Tibial artery (tissue), 4 donors: ENCODE results near the gene HSP90B1.

Experiments used
- DNase-seq, 2 donors: peaks; one replicate each; pipeline ENCODE4 v3.0.0-alpha.2; 2019
- H3K27ac ChIP-seq, 2 donors: fragments of 200-600 bp; sonication (generic) in 1 of 2; 1 replicate in 1 of 2; 2 replicates in 1 of 2; pipeline ENCODE4 v1.5.1; 2018 to 2019; ENCODE audit warnings: mild to moderate bottlenecking in 1 of 2
- H3K27me3 ChIP-seq, 2 donors: fragments of 200-600 bp; sonication (generic) in 1 of 2; one replicate each; pipeline versions ENCODE4 v1.5.1 to v1.6.0; 2016 to 2019
- H3K36me3 ChIP-seq, 3 donors: fragments of 200-600 bp; sonication (generic) in 2 of 3; one replicate each; pipeline ENCODE4 v1.5.1; 2016 to 2019; ENCODE audit warnings: mild to moderate bottlenecking in 2 of 3
- H3K4me1 ChIP-seq, 4 donors: fragments of 200-600 bp; sonication (generic) in 2 of 4; 1 replicate in 3 of 4; 2 replicates in 1 of 4; pipeline ENCODE4 v1.5.1; 2016 to 2019
- H3K4me3 ChIP-seq, 2 donors: fragments of 200-600 bp; sonication (generic) in 1 of 2; 1 replicate in 1 of 2; 2 replicates in 1 of 2; pipeline ENCODE4 v1.5.1; 2018 to 2019; ENCODE audit warnings: mild to moderate bottlenecking in 2 of 2
- H3K9me3 ChIP-seq, 3 donors: fragments of 200-600 bp; sonication (generic) in 1 of 3; one replicate each; pipeline ENCODE4 v1.5.1; 2016 to 2019
- intact Hi-C: fragments of 100-400 bp; cut with DNase I; formaldehyde crosslinking; loops from one replicate; pipeline ENCODE4 v1.15.0; 2023; ENCODE audit warnings: low total_unique reads
- TF ChIP-seq, protein P1 (sequence below), 2 experiments: fragments of 200-600 bp in 1 of 2; fragments of 450-650 bp in 1 of 2; IDR thresholded peaks; one replicate each; pipeline ENCODE4 v1.5.1; 2017 to 2019; ENCODE audit warnings: antibody characterized with exemption in 2 of 2, mild to moderate bottlenecking in 1 of 2, moderate library complexity in 1 of 2

HSP90B1 gene

DNA sequence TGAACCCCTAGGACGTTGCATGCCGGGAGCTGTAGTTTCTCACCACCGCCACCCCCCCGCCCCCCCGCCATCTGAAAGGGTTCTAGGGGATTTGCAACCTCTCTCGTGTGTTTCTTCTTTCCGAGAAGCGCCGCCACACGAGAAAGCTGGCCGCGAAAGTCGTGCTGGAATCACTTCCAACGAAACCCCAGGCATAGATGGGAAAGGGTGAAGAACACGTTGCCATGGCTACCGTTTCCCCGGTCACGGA lies 501 bp upstream of the HSP90B1 start:
- TF ChIP-seq, protein P1, sequence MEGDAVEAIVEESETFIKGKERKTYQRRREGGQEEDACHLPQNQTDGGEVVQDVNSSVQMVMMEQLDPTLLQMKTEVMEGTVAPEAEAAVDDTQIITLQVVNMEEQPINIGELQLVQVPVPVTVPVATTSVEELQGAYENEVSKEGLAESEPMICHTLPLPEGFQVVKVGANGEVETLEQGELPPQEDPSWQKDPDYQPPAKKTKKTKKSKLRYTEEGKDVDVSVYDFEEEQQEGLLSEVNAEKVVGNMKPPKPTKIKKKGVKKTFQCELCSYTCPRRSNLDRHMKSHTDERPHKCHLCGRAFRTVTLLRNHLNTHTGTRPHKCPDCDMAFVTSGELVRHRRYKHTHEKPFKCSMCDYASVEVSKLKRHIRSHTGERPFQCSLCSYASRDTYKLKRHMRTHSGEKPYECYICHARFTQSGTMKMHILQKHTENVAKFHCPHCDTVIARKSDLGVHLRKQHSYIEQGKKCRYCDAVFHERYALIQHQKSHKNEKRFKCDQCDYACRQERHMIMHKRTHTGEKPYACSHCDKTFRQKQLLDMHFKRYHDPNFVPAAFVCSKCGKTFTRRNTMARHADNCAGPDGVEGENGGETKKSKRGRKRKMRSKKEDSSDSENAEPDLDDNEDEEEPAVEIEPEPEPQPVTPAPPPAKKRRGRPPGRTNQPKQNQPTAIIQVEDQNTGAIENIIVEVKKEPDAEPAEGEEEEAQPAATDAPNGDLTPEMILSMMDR (IDR thresholded peaks at IDR 0.05) = no peak
- no peaks in the 10 kb centered on the region for H3K27me3 ChIP-seq
- intact Hi-C loops = loop anchor here (10.0 kb wide), 1 partner anchor 55 kb away; no protein-coding TSS in a partner anchor
- no peak for DNase-seq
- H3K27ac ChIP-seq = peak overlapping the region; percentile 88 to 96
- H3K36me3 ChIP-seq = peaks cover 9 to 19% (median 17%) of the 10 kb centered on the region in 3 donors
- H3K4me3 ChIP-seq = peak overlapping the region; percentile 79 to 89
- H3K9me3 ChIP-seq = no peaks in the 10 kb centered on the region
- peaks cover 0 to 46% (median 28%) of the 10 kb centered on the region in 4 donors for H3K4me1 ChIP-seq

DNA sequence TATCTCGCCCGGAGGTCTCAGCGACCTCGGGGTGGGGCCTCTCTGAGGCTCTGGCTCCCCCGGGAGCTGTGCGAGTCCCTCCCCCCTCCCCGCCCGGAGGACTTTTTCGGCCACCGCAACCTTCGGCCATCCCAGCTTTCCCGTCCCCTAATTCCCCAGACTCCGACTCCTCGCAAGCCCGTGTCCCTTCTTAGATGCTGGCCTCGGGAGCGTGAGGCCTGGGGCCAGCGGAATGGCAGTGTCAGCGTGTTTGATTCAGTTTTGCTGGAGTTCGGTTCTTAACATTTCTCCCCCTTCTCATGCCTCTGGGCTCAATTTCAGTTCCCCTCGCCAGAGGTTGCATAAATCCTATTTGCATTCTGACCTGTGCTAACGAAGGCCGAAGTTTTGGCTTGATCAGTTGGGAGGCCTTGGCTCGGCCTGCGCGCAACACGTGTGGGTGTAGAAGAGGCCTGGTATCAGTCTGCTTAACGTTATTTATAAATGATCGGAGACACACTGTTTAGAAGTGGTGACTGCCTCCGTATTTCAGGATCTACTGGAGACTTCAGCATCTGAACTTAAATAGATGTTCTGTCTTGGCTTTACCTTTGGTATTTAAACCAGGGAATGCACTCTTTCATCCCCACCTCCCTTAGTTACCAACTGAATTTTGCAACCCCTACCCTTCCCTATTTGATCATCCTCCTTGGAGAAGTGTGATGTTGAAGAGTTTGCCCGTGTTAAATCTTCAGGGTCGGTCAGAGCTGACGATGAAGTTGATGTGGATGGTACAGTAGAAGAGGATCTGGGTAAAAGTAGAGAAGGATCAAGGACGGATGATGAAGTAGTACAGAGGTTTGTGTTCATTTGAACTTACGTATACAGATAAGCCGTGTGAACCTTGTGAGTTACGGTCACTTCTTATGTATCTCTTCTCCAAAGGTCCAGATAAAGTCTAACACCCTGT lies 851 bp downstream of the HSP90B1 start:
- Histone ChIP-seq H3K9me3 (no peaks in the 10 kb centered on the region), H3K27ac (peak overlapping the region; percentile 91 to 95), H3K4me3 (peak overlapping the region; percentile 79 to 89), H3K4me1 (peaks cover 0 to 60% (median 41%) of the 10 kb centered on the region in 4 donors), H3K36me3 (peaks cover 20 to 30% (median 24%) of the 10 kb centered on the region in 3 donors), H3K27me3 (no peaks in the 10 kb centered on the region)
- TF ChIP-seq, protein P1 (IDR thresholded peaks at IDR 0.05) = no peak
- peak; percentile 54 to 75 for DNase-seq
- intact Hi-C loops = loop anchor here (10.0 kb wide), 1 partner anchor 56 kb away; no protein-coding TSS in a partner anchor

DNA sequence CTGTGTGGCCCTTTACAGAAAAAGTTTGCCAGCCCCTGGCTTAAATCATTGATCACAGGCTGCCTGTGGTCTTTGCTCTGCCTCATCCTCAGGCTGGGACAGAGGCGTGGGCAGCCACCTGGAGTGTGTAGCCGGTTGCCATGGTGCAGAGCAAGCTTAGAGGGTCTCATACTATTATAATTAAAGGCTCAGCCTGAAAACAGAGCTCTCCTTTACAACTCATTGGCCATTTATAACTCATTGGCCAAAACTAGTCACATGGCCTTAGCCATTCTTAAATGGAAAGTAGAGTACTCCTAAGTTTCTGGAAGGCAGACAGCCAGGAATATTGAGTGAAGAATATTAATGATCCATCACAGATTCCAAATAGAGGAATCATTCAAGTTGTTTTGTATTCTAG lies 3.0 kb downstream of the HSP90B1 start:
- Histone ChIP-seq H3K36me3 (peaks cover 40 to 52% (median 41%) of the 10 kb centered on the region in 3 donors), H3K4me3 (peak overlapping the region in 1 of 2 donors; percentile 89), H3K4me1 (peaks cover 0 to 62% (median 46%) of the 10 kb centered on the region in 4 donors), H3K9me3 (no peaks in the 10 kb centered on the region), H3K27ac (peak overlapping the region in 1 of 2 donors; percentile 91), H3K27me3 (no peaks in the 10 kb centered on the region)
- TF ChIP-seq, protein P1 (IDR thresholded peaks at IDR 0.05) = no peak
- DNase-seq = no peak
- intact Hi-C loops = loop anchor here (10.0 kb wide), 1 partner anchor 58 kb away; no protein-coding TSS in a partner anchor

DNA sequence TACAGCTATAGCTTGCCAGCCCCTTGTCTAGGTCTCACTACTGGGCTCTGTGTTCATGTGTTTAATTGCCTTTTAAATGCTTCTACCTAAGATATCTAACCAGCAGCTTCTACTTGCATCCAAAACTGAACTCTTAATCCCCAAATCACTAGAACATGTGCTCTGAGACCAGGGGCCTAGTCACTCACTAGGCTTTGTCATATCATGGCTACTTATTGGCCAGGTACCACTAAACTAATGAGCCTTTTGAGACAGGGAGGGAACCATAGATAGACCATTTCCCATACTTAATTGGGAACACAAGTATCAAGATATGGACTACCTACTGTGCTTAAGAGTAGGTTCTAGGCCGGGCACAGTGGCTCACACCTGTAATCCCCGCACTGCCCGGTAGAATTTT lies 6.5 kb downstream of the HSP90B1 start:
- H3K27me3 ChIP-seq = no peaks in the 10 kb centered on the region
- DNase-seq = no peak
- intact Hi-C loops = loop anchor here (10.0 kb wide), 1 partner anchor 62 kb away; no protein-coding TSS in a partner anchor
- no peak overlapping the region for H3K27ac ChIP-seq
- no peaks in the 10 kb centered on the region for H3K9me3 ChIP-seq
- H3K4me3 ChIP-seq = no peak overlapping the region
- peaks cover 74 to 85% (median 75%) of the 10 kb centered on the region in 3 donors for H3K36me3 ChIP-seq
- H3K4me1 ChIP-seq = peaks cover 0 to 47% (median 41%) of the 10 kb centered on the region in 4 donors
- TF ChIP-seq, protein P1 (IDR thresholded peaks at IDR 0.05) = no peak

DNA sequence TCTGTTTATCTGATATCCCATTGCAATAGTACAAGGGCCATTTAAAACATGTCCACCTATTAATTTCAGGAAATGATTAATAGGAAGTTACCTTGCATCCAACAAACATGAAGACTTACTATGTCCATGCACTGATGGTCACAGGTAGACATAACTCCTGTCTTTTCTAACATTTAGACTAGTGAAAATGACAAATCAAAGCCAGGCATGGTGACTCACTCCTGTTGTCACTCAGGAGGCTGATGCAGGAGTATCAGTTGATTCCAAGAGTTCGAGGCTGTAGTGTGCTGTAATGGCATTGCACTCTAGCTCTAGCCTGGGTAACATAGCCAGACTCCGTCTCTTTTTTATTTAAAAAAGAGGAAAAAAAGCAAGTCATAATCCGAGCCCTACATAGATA lies 14.8 kb downstream of the HSP90B1 start:
- Histone ChIP-seq H3K27ac (no peak overlapping the region), H3K36me3 (peaks cover 91 to 99% (median 97%) of the 10 kb centered on the region in 3 donors), H3K4me1 (no peaks in the 10 kb centered on the region), H3K4me3 (no peak overlapping the region), H3K27me3 (no peaks in the 10 kb centered on the region), H3K9me3 (no peaks in the 10 kb centered on the region)
- TF ChIP-seq, protein P1 (IDR thresholded peaks at IDR 0.05) = no peak
- intact Hi-C loops = loop anchor here (5.0 kb wide), 1 partner anchor 162 kb away; no protein-coding TSS in a partner anchor
- no peak for DNase-seq
